NCI-H2196 (cell line): ENCODE measurements around the gene RBBP9.
"Not testable (repeated sequence)": the region's sequence is repeated elsewhere in the genome, so short reads cannot be mapped to it uniquely, and the experiment has no call there.

Experiments used
- DNase-seq: peaks from one replicate; lab custom pipeline; 2025; ENCODE audit not compliant: unreplicated experiment; lab: John Stamatoyannopoulos, UW

The RBBP9 gene

GRCh38 chr20:18506744-18507143 is 9.7 kb upstream of the RBBP9 start:
- no peak for DNase-seq

- DNase-seq: no peak
These were observed 7.5 kb upstream of the RBBP9 start for GRCh38 chr20:18504479-18505060.

GRCh38 chr20:18501672-18502071 is 4.6 kb upstream of the RBBP9 start:
- not testable (repeated sequence) for DNase-seq

GRCh38 chr20:18497603-18498002 is 578 bp upstream of the RBBP9 start:
- DNase-seq: no peak

- DNase-seq: peak; percentile 10
These were observed 983 bp downstream of the RBBP9 start for GRCh38 chr20:18496042-18496441.

GRCh38 chr20:18488301-18488700 is 8.7 kb downstream of the RBBP9 start:
- DNase-seq: no peak

- no peak for DNase-seq
These were observed 15.4 kb downstream of the RBBP9 start for GRCh38 chr20:18481596-18481995.

- no peak for DNase-seq
These were observed 19.2 kb downstream of the RBBP9 start for GRCh38 chr20:18477821-18478220.

GRCh38 chr20:18477218-18477617 is 19.8 kb downstream of the RBBP9 start:
- no peak for DNase-seq

GRCh38 chr20:18466894-18467730 is 29.9 kb downstream of the RBBP9 start, which contains the start of the genes DZANK1 and POLR3F:
Gene DZANK1 (minus strand): TSS chr20:18467030. CDS start chr20:18465358, 1,672 bp downstream.
Gene POLR3F (plus strand): TSS chr20:18467390. CDS start chr20:18467507, 117 bp downstream.
- DNase-seq: peak; percentile 94

GRCh38 chr20:18466574-18466893 is 30.5 kb downstream of the RBBP9 start:
- no peak for DNase-seq

GRCh38 chr20:18465536-18466200 is 31.4 kb downstream of the RBBP9 start:
- no peak for DNase-seq

GRCh38 chr20:18456600-18456999 is 40.4 kb downstream of the RBBP9 start:
- DNase-seq: no peak

- peak; percentile 27 for DNase-seq
These were observed 53.1 kb downstream of the RBBP9 start for GRCh38 chr20:18443886-18444285.

GRCh38 chr20:18440403-18440802 is 56.6 kb downstream of the RBBP9 start:
- no peak for DNase-seq

GRCh38 chr20:18436847-18437246 is 60.2 kb downstream of the RBBP9 start:
- no peak for DNase-seq
